Endothelial cell (in vitro differentiated cells): ENCODE measurements around the gene CDK6. TPM values are rescaled to one million over a fixed set of nuclear protein-coding genes. Genes with fewer than 3 reads are reported as not detected.

ENCODE experiments used
- DNase-seq: peaks from one replicate; pipeline ENCODE4 v3.0.0; 2021; ENCODE audit warnings: low spot score
- H3K27ac Mint-ChIP-seq: one replicate; pipeline ENCODE4 v1.8.0; 2021; ENCODE audit warnings: mixed read lengths, inconsistent platforms; ENCODE audit not compliant: unreplicated experiment
- H3K27me3 Mint-ChIP-seq: one replicate; pipeline ENCODE4 v1.8.0; 2021; ENCODE audit warnings: mild to moderate bottlenecking, moderate library complexity, mixed read lengths, inconsistent platforms; ENCODE audit not compliant: unreplicated experiment
- H3K36me3 Mint-ChIP-seq: one replicate; pipeline ENCODE4 v1.8.0; 2021; ENCODE audit warnings: mild to moderate bottlenecking, low read depth, mixed read lengths, inconsistent platforms; ENCODE audit not compliant: unreplicated experiment
- H3K4me1 Mint-ChIP-seq: one replicate; pipeline ENCODE4 v1.8.0; 2021; ENCODE audit warnings: mild to moderate bottlenecking, mixed read lengths, inconsistent platforms; ENCODE audit not compliant: unreplicated experiment
- H3K4me3 Mint-ChIP-seq: one replicate; pipeline ENCODE4 v1.8.0; 2021; ENCODE audit warnings: mild to moderate bottlenecking, mixed read lengths, inconsistent platforms; ENCODE audit not compliant: unreplicated experiment
- H3K9me3 Mint-ChIP-seq: one replicate; pipeline ENCODE4 v1.8.0; 2021; ENCODE audit warnings: mixed read lengths, inconsistent platforms; ENCODE audit not compliant: unreplicated experiment
- total RNA-seq: library from RNA; stranded (reverse); fragmentation: NEBNext Ultra II Directional; extraction: Animal tissue kit (Norgen Biotek cat#: 25700); gene quantifications from one replicate; pipeline ENCODE4 v1.2.1, GENCODE V29; 2021; ENCODE audit not compliant: unreplicated experiment
- TF ChIP-seq, protein P1 (sequence below): fragments of 200-600 bp; sonication (generic); IDR thresholded peaks from one replicate; pipeline ENCODE4 v1.5.0; 2021; ENCODE audit warnings: antibody characterized with exemption; ENCODE audit not compliant: unreplicated experiment

Gene CDK6
- total RNA-seq, 1 donor from 2014 or later: 32.6 TPM

DNA sequence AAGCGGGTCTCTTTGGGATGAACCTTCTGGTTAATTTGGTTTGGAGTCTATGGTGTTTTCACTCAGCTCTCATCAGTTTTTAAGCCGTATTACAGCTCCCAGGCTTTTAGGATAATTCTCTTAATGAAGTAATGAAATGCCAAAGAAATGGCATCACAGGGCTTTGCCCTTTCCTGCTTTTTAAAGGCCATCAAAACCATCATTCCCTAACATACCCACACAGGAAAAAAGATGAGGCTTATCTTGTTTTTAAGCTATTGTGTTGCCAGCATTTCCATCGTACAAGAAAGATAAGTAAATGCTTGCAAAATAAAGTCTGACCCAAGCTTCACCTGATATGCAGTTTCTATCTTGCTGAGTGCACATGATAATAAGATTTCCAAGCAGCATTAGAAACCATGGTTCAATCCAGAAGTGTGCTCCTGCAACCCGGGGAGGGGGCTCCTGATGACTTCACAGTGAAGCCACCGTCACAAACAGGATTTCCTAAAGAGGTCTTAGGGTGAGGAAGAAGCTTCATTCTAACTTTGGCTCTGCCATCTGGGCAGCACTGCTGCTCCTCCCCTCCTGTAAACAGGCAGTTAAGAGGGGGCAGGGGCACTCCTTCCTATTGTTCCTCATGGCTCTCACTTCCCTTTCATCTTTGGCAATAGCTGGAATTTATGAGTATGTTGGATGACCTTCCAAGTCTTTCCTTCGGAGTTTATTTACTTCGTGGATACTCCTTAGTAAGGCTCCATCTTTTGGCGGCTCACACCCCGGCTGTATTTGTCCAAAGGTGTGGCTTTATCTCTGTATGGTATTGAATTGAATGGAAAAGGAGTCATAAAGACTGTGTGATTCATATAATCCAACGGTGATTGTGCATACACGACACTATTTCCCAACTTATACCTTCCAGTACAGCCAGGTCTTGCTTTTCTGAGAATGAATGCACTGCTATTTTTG is 191.0 kb downstream of the CDK6 start:
- Mint-ChIP-seq H3K36me3 (no peaks in the 10 kb centered on the region), H3K4me3 (peak overlapping the region; percentile 6), H3K27ac (peak overlapping the region; percentile 68), H3K4me1 (peaks cover 36% of the 10 kb centered on the region), H3K9me3 (no peaks in the 10 kb centered on the region), H3K27me3 (no peaks in the 10 kb centered on the region)
- peak; percentile 13 for DNase-seq
- TF ChIP-seq, protein P1, sequence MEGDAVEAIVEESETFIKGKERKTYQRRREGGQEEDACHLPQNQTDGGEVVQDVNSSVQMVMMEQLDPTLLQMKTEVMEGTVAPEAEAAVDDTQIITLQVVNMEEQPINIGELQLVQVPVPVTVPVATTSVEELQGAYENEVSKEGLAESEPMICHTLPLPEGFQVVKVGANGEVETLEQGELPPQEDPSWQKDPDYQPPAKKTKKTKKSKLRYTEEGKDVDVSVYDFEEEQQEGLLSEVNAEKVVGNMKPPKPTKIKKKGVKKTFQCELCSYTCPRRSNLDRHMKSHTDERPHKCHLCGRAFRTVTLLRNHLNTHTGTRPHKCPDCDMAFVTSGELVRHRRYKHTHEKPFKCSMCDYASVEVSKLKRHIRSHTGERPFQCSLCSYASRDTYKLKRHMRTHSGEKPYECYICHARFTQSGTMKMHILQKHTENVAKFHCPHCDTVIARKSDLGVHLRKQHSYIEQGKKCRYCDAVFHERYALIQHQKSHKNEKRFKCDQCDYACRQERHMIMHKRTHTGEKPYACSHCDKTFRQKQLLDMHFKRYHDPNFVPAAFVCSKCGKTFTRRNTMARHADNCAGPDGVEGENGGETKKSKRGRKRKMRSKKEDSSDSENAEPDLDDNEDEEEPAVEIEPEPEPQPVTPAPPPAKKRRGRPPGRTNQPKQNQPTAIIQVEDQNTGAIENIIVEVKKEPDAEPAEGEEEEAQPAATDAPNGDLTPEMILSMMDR: no peak

DNA sequence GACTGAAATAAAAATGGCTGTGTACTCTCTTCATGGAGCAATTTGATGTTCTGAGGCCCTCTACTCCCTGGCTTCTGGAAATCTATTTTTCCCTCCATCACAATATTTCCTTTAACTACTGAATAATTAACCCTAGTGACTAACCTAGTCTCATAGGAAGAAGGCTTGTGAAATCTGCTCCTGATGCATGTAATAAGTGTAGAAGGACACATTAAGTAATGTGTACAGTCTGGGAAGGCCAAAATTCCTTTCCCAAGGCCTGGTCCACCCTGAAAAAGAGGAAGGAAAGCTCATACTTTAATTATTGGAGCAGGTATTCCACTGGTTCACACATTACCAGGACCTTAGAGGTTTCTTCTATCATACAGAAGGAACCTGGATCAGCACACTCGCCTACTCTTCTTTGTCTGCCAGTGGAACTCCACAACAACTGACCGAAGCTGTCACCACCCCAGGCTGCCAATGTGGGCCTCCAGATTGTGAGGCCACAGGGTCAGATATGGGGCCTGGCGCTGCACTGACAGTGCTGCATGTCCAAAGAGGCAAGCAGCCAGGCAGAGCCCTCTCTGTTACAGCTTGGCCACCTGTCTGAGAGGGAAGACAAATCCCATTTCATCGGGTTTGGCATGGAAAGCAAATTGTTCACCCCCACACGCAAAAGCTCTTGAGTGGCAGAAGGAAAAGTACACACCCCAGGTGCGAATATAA is 191.8 kb downstream of the CDK6 start:
- H3K4me3 Mint-ChIP-seq: no peak overlapping the region
- TF ChIP-seq, protein P1: no peak
- no peaks in the 10 kb centered on the region for H3K27me3 Mint-ChIP-seq
- no peak for DNase-seq
- H3K4me1 Mint-ChIP-seq: peaks cover 36% of the 10 kb centered on the region
- H3K9me3 Mint-ChIP-seq: no peaks in the 10 kb centered on the region
- H3K27ac Mint-ChIP-seq: no peak overlapping the region
- no peaks in the 10 kb centered on the region for H3K36me3 Mint-ChIP-seq

DNA sequence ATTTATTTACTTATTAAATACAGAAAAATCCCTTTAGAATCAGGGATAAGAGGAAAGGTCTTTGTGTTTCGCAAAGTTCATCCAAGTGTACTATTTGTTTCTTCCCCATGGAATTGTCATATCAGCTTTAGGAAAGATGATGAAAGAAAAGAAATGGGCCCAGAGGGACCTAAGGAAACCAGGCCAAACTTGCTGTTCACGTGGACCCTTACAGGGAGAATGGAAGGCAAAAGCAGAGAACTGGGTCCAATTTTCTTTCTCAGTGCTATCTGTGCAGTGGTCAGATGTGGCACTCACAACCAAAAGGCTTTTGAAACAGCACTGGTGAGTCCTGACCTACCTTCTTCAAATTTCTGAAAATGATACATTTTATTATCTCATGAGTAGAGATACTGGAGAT is 192.6 kb downstream of the CDK6 start:
- Mint-ChIP-seq H3K27ac (no peak overlapping the region), H3K4me3 (no peak overlapping the region), H3K36me3 (no peaks in the 10 kb centered on the region), H3K27me3 (no peaks in the 10 kb centered on the region), H3K9me3 (no peaks in the 10 kb centered on the region), H3K4me1 (peaks cover 36% of the 10 kb centered on the region)
- no peak for DNase-seq
- TF ChIP-seq, protein P1: no peak

DNA sequence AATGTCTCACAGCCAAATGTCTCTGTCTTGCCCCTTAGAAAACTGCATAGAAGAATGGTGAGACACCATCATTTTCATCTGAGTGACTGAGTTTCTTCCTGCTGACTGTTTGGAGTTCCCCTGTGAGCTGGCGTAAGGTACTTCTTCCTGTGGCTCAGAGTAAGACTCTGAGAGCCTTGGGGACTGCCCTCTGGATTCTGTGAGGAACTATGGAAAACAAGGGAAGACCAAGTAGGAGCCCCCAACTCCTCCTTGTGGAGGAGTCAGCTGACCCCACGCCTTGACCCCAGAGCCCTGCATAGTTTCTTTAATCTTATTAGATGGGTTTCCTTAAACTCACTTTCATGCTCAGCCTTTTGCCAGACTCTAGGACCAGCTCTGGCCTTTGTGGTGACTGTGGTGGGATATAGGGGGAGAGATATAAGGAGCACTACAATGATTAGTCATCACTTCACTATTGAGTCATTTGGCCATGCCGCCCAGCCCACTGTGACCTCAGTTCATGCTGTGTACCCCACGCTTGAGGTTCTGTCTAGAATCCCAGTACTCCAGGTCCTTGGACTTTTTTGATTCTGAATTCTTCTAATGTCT is 194.4 kb downstream of the CDK6 start:
- Mint-ChIP-seq H3K27me3 (no peaks in the 10 kb centered on the region), H3K36me3 (no peaks in the 10 kb centered on the region), H3K27ac (no peak overlapping the region), H3K9me3 (no peaks in the 10 kb centered on the region), H3K4me3 (no peak overlapping the region), H3K4me1 (peaks cover 31% of the 10 kb centered on the region)
- DNase-seq: no peak
- TF ChIP-seq, protein P1: no peak
